GM12872 (cell line): ENCODE measurements around the gene TCOF1.

ENCODE experiments used
- TF ChIP-seq, protein P1 (sequence below): IDR thresholded peaks from 3 replicates; pipeline ENCODE4 v1.5.1; 2011; ENCODE audit warnings: low read depth, mild to moderate bottlenecking, low read length, moderate library complexity; ENCODE audit not compliant: insufficient read depth

TCOF1 gene, protein sequence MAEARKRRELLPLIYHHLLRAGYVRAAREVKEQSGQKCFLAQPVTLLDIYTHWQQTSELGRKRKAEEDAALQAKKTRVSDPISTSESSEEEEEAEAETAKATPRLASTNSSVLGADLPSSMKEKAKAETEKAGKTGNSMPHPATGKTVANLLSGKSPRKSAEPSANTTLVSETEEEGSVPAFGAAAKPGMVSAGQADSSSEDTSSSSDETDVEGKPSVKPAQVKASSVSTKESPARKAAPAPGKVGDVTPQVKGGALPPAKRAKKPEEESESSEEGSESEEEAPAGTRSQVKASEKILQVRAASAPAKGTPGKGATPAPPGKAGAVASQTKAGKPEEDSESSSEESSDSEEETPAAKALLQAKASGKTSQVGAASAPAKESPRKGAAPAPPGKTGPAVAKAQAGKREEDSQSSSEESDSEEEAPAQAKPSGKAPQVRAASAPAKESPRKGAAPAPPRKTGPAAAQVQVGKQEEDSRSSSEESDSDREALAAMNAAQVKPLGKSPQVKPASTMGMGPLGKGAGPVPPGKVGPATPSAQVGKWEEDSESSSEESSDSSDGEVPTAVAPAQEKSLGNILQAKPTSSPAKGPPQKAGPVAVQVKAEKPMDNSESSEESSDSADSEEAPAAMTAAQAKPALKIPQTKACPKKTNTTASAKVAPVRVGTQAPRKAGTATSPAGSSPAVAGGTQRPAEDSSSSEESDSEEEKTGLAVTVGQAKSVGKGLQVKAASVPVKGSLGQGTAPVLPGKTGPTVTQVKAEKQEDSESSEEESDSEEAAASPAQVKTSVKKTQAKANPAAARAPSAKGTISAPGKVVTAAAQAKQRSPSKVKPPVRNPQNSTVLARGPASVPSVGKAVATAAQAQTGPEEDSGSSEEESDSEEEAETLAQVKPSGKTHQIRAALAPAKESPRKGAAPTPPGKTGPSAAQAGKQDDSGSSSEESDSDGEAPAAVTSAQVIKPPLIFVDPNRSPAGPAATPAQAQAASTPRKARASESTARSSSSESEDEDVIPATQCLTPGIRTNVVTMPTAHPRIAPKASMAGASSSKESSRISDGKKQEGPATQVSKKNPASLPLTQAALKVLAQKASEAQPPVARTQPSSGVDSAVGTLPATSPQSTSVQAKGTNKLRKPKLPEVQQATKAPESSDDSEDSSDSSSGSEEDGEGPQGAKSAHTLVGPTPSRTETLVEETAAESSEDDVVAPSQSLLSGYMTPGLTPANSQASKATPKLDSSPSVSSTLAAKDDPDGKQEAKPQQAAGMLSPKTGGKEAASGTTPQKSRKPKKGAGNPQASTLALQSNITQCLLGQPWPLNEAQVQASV (N-terminal part only)

DNA sequence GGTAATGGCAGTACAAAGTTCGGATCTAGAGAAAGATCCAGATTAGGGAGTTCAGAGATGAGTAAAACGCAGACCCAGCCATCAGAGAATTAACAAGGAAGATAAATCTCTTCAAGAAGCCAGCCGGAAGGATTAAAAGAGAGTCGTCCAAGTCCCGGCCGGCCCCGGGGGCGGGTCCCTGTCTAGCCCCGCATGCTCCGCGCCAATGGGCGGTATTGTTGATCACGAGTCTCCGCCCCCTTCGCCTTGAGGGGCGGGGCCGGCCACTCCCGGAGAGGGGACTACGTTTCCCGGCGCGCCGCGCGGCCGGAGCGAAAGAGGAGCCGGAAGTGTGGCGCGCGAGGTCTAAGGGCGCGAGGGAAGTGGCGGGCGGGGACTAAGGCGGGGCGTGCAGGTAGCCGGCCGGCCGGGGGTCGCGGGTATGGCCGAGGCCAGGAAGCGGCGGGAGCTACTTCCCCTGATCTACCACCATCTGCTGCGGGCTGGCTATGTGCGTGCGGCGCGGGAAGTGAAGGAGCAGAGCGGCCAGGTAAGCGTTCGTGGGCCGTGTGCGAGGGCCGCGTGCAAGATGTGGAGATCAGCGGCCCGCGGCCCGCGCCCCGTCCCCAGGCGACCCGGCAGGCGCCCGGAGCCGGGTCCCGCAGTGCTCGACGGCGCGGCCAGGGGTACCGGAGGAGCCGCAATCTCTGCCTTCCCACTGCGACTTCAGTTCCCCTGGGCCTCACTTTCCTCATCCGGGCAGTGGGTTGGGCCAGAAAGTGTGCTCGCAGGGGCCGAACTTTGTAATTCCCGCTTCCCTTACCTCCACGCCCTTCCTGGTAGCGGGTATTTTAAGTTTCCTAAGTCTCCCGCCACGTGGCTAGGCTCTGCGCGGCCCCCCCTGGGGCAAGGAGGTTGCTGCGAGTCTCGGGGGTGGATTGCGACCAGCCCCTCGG is at the start of gene TCOF1:
Gene TCOF1, plus strand, starts transcription at position 372 of the 935 bp plus-strand sequence. Its CDS starts 50 bp downstream, at position 422.
- TF ChIP-seq, protein P1, sequence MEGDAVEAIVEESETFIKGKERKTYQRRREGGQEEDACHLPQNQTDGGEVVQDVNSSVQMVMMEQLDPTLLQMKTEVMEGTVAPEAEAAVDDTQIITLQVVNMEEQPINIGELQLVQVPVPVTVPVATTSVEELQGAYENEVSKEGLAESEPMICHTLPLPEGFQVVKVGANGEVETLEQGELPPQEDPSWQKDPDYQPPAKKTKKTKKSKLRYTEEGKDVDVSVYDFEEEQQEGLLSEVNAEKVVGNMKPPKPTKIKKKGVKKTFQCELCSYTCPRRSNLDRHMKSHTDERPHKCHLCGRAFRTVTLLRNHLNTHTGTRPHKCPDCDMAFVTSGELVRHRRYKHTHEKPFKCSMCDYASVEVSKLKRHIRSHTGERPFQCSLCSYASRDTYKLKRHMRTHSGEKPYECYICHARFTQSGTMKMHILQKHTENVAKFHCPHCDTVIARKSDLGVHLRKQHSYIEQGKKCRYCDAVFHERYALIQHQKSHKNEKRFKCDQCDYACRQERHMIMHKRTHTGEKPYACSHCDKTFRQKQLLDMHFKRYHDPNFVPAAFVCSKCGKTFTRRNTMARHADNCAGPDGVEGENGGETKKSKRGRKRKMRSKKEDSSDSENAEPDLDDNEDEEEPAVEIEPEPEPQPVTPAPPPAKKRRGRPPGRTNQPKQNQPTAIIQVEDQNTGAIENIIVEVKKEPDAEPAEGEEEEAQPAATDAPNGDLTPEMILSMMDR, result no peak

DNA sequence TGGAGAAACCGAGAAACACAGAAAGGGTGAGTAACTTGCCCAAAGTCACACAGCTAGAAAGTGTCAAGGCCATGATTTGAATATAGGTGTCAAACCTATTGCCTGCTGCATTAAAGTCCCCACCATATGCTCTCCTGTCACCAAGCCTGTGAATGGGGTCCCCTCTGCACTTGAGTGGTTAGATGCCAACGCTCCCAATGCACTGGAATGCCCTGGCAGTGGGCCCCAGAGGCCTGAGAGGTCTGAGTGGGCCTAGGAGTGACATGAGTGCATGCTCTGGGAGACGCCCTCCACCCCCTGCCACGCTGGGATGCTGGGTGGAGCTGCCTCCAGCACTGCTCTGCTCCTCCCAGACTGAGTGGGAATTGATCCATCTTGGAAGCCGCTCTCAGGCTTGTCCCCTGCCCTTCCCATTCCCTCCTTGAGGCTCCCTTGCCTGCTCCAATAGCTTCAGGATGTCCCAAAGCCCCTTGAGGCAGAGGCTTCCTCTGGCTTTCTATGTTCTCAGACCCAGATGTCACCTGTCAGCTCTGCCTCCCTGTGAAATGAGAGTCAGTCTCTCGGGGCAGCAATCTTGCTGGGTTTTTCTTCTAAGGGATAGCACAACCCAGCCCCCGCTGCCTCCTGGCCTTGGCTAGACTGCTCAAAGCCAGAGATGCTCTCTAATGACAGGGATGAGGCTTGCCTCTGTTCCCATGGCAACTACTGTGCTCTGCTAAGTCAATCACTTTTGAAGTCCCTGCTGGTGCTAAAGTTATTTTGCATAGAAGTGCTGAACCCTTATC is 48.2 kb upstream of the TCOF1 start:
- TF ChIP-seq, protein P1, result no peak

DNA sequence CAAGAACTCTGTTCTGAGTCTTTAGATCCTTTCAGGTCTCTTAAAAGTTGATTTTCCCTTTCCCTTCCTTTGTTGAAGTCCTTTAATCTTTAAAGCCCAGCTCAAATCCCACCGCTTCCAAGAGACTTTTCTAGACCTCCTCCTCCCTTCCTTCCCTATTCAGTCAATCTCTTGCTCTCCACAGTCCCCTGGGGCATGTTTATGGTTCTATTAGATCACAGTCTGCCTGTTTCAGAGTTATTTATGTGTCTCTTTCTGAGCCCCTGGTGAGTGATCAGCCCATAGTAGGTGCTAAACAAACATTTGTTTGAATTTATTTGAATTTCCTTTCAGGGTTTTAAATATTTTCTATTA is 47.6 kb upstream of the TCOF1 start:
- TF ChIP-seq, protein P1, result no peak

DNA sequence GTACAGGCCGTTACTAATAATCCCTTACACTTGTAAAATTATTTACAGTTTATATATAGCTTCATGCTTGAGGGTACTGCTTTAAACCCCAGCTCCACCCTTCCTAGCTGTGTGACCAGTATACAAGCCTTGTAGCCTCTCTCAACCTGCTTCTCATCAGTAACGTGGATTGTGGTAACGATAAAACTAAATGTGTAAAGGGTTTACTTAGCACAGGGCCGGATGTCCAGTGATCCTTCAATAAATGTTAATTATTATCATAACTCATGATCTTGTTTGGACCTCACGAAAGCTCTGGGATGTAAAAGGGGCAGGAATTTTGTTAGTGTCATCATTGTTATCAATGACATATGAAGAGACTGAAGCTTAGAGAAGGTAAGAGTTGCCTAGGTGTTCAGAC is 47.3 kb upstream of the TCOF1 start:
- TF ChIP-seq, protein P1, result no peak

DNA sequence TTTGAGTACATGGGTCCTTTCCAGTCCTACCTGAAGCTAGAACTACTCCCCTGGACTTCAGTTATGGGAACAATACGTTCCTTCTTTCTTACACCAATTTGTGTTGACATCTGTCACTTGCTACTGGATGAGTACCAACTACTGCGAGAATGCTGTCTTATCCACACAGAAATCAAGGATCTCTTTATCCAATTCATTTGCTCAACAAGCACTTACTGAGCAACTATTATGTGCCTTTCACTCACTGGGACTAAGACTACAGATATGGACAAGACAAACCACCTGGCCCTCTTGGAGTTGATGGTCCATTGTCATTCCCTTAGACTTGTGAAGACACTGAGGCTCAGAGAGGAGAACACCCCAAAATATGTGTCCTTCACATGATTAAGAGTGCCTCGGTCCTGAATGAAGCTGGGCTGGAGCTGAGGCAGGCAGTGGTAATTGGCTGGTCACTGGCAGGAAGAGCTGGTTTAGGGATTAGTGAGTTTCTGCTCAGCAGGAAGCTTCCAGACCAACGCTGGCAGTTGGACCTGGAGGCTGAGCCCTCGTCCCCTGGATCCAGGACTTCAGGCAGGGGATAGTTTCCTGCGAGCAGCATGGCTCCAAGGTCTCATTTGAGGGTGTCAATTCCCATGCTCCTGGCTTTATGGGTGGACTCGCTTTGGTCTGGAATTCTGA is 46.3 kb upstream of the TCOF1 start:
- TF ChIP-seq, protein P1, result no peak

DNA sequence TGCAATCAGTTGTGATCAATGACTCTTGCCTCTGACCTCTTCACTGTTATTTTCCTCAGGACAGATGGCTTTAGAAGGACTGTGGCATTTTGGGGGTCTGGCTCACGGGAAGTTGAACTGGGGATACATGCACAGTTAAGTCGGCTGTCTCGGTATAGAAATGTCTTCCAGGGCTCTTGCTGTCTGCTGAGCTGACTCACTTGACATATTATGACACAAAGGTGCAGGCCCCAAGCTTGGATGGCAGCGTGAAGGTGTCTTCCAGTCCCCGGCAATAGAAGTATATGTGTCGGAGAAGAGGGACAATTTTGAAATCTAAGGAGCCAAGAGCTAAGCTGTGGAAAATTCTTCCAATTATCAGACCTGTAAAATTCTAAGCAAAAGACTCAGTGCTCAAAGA is 45.0 kb upstream of the TCOF1 start:
- TF ChIP-seq, protein P1, result no peak
